COLO829 (cell line): ENCODE results near the gene GPR52.
"Not testable (repeated sequence)": the region's sequence is repeated elsewhere in the genome, so short reads cannot be mapped to it uniquely, and the experiment has no call there.

Experiments
- DNase-seq: peaks from one replicate; pipeline ENCODE4 v3.0.0; 2012; ENCODE audit warnings: low spot score

Gene GPR52, protein sequence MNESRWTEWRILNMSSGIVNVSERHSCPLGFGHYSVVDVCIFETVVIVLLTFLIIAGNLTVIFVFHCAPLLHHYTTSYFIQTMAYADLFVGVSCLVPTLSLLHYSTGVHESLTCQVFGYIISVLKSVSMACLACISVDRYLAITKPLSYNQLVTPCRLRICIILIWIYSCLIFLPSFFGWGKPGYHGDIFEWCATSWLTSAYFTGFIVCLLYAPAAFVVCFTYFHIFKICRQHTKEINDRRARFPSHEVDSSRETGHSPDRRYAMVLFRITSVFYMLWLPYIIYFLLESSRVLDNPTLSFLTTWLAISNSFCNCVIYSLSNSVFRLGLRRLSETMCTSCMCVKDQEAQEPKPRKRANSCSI

GRCh38 chr1:174447866-174448530 is at the start of gene GPR52:
GPR52 (plus strand) TSS chr1:174447964; CDS start chr1:174448112, 148 bp downstream.
- DNase-seq, result no peak

GRCh38 chr1:174398246-174398645 is 49.5 kb upstream of the GPR52 start:
- peak; percentile 86 for DNase-seq

- no peak for DNase-seq
Measured at GRCh38 chr1:174399211-174399610, 48.6 kb upstream of the GPR52 start.

DNA sequence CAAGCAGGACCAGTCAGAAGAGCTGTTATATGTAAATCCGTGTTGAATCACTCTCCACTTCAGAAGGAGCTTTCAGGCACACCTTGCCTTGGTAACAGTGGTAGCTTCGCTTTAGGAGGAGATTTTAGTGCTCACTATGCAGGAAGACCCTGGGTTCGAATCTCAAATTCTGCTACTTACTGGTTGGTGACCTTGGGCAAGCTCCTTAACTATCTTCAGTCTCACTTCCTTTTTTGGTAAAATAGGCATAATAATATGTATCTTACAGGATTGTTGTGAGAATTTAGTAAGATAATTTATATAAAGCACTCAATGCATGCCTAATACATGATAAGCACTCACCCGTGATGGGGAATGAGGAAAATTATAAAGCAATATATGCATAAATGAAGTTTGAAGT is 46.7 kb upstream of the GPR52 start:
- DNase-seq, result no peak

GRCh38 chr1:174405219-174405618 is 42.5 kb upstream of the GPR52 start:
- no peak for DNase-seq

- DNase-seq, result no peak
Measured at GRCh38 chr1:174406421-174406820, 41.3 kb upstream of the GPR52 start.

DNA sequence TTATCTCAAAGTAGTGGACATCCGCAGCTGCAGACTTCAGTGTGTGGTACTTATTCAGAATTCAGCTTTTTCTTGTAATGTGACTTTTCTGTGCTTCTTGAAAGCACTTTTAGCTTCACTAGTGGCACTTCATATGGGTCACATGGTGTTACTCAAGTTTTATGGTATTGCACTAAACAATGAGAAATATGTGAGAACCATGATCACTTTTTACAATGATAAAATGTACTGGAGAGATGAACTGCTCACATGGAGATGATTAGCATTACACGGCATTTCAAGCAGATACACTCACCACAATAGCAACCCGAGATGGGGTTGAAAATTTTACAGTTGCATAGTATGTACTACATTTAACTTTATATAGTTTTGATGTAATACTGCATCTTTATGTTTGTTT is 40.1 kb upstream of the GPR52 start:
- DNase-seq, result no peak

- no peak for DNase-seq
Measured at GRCh38 chr1:174408146-174408545, 39.6 kb upstream of the GPR52 start.

DNA sequence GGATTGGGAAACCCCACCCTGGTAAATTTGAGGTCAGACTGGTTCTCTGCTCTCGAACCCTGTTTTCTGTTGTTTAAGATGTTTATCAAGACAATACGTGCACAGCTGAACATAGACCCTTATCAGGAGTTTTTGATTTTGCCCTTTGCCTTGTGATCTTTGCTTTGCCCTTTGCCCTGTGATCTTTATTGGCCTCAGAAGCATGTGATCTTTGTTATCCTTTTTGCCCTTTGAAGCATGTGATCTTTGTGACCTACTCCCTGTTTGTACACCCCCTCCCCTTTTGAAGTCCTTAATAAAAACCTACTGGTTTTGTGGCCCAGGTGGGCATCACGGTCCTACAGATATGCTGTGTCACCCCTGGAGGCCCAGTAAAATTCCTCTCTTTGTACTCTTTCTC is 38.0 kb upstream of the GPR52 start:
- not testable (repeated sequence) for DNase-seq

DNA sequence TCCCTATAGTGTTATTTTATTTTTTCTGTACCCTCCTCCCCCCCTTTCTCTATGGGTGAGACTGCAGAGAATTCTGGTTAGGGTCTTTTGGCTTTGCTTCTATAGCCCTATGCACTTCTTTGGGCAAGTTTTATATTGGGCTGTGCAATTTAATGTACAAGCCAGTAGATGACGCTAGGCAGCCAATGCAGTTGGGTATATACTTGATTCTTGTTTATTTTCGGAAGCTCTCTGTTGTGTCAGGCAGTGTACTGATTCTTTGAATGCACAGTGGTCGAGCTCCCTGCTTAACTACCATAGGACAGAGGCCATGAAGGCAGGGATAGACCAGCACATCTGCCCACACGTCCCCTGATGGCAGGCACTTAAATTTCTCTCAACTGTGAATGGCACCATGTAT is 34.1 kb upstream of the GPR52 start:
- DNase-seq, result peak; percentile 63

- no peak for DNase-seq
Measured at GRCh38 chr1:174414203-174414602, 33.6 kb upstream of the GPR52 start.

- DNase-seq, result no peak
Measured at GRCh38 chr1:174415506-174415905, 32.3 kb upstream of the GPR52 start.

DNA sequence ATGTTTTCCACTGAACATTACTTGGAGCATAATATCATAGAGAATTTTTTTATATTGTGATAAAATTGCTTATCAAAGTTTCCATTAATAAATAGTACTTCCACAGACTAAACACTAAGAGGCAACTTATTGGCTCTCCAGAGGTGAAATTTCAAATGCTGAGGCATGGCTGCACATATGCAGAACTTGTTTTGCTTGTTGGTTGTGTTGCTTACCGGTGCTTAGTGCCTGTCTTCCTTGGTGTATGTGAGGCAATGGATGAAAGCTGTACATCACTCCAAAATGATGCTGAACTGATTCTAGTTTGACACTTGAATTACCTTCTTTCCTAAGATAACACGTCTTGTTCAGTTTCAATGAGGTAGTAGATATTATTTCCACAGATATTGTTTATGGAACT is 29.8 kb upstream of the GPR52 start:
- no peak for DNase-seq

GRCh38 chr1:174425121-174425520 is 22.6 kb upstream of the GPR52 start:
- no peak for DNase-seq

DNA sequence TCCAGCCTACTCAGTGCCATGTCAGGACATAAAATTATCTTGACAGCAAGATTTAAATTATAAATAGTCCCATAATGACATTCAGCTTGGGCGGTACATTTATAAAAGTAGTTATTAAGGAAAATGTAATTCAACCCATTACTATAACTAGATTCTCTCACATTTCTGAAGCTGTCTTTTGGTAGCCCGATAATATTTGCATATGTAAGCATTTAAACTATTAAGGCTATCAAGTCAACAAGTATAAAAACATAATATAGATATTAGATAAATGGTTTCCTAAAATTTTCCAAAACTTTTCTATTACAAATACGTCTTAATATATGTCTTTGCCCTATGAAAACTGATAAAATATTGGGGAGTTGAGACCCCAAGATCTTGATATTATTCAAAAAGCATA is 21.6 kb upstream of the GPR52 start:
- DNase-seq, result no peak

GRCh38 chr1:174428033-174428432 is 19.7 kb upstream of the GPR52 start:
- DNase-seq, result no peak

DNA sequence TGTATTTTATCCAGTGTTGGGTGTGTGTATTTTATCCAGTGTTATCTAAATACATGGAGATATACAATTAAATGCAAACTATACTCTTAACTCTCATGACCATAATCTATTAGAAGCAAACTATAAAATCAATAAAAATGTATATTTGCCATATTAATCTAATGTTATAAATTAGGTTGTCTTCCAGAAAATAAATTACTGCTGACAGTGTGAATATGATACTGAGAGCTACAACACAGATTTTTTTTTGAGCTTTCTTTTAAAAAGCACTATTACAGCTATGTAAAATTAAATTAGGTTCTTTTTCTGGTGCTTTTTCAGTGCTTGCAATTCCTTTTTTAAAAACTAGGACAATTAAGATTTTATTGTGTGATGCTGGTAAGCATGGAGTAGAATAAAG is 19.0 kb upstream of the GPR52 start:
- no peak for DNase-seq

GRCh38 chr1:174433451-174433850 is 14.3 kb upstream of the GPR52 start:
- no peak for DNase-seq

DNA sequence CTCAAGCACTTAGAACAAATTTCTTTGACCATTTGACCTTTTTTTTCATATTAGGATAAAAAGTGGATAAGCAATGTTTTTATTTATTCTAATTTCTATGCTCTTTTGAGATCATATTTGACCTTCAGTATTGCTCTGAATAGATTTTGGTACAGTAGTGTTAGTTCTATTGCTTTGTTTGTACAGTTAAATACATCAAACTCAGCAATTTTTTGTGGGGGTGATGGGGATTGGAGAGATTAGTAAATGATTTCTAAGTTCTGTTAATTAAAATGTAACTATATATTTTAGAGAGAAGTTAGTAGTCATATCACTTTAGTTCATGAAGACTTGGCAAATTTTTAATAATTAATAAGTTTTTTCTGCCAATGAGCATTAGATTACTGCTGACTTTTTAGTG is 2.4 kb upstream of the GPR52 start:
- DNase-seq, result no peak

GRCh38 chr1:174445817-174446216 is 1.9 kb upstream of the GPR52 start:
- no peak for DNase-seq

DNA sequence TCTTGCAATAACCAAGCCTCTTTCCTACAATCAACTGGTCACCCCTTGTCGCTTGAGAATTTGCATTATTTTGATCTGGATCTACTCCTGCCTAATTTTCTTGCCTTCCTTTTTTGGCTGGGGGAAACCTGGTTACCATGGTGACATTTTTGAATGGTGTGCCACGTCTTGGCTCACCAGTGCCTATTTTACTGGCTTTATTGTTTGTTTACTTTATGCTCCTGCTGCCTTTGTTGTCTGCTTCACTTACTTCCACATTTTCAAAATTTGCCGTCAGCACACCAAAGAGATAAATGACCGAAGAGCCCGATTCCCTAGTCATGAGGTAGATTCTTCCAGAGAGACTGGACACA is 743 bp downstream of the GPR52 start:
- DNase-seq, result no peak

GRCh38 chr1:174448974-174449373 is 1.2 kb downstream of the GPR52 start:
- no peak for DNase-seq

- no peak for DNase-seq
Measured at GRCh38 chr1:174451408-174451807, 3.6 kb downstream of the GPR52 start.

DNA sequence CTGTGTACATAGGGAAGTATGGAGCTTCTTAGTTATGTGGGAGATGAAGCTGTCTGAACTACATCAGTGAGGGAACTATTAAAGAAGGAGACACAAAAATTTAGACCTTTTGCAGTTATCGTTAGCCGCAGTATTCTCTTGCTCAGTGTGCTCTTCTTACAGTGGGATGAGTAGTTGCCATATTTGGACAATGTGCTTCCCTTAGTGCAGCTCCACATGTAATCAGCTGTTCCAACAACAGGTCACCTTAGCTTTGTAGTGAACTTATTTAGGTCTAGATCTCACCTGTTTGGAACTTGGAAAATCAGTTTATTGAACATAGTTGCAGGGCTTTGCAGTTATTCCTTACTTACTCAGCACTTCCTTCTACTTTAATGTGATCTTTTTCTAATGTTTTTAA is 18.1 kb downstream of the GPR52 start:
- DNase-seq, result no peak
